HG02642 (cell line): ENCODE data around the gene PCYT2.

Source experiments
- ATAC-seq: cut with Tn5 transposase; IDR thresholded peaks from one replicate; pipeline ENCODE4 v1.9.1; 2021; ENCODE audit warnings: mild to moderate bottlenecking; ENCODE audit not compliant: unreplicated experiment, poor library complexity

PCYT2 gene

DNA sequence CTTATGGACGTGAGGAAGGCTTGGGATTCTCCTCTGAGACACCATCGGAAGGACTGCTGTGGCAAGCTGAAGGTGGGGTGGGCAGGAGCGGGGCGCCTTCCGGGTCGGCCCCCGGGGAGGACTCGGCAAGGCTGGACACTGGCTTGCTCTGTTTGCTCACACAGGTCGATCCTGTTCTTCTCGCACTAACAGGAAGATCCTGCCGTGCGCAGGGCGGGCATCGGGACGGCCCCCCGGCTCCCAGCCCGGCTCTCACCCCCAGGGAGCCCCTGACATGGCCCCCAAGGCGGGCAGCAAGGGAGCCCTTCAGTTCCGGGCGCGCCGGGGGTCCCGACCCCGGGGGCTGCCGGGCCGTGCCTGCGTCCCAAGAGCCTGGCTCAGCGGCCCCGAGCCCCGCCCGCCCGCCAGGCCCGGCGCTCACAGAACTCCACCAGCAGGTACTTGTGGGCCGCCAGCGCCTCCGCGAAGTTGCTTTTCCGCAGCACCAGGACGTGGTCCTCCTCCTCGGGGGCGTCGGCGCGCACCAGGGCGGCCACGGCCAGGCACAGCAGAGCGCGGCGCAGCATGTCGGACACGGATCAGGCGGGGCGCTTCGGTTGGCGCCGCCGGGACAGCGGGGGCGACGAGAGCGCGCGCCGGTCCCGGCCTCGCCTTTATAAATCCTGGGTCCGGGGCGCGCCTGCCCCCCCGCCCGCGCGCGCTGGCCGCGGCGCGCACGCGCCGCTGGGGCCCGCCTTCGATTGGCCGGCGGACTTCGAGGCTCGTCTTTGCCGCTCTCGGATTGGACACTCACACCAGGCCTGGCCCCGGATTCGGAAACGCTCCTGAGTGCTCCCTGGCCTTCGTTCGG, 51.1 kb downstream of the PCYT2 start, which contains the start of gene P4HB:
P4HB (minus strand) TSS at position 630 of the 850 bp plus-strand sequence; CDS start at position 566, 64 bp downstream.
- peak; percentile 78 for ATAC-seq

DNA sequence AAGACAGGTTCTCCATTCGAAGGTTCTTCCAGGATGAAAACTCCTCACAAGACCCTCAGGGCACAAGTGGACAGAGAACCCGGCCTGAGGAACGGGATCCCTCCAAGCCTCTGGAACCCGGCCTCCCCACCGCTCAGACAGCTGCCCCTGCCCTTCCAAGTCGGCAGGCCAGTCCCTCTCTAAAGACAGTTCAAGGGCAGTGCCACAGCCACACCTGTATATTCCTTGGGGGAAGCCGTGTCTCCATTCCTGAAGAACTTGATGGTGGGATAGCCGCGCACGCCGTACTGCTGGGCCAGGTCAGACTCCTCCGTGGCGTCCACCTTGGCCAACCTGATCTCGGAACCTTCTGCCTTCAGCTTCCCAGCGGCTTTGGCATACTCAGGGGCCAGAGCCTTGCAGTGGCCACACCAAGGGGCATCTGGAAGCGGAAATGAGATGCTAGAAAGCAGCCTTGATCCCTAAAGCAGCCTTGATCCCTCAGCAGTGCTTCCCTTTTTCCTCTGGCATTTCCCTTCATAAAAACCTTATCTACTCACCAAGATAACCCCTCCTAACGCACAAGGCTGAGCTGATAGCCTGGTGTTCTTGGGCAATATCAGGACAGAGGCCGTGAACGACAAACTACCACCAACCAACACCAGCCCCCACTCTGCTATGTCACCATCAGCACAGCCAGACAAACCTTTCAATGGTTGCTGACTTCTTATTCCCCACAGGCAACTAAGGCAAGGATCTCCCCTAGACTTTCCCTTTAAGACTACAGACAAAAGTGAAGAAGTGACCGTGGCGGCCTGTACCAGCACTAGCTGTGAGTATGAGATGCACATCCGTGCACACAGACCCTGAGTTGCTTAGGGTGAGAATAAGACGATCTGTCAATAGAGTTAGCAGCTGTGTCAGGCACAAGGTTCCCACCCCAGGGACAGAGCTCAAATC, 52.0 kb downstream of the PCYT2 start:
- ATAC-seq, result no peak

DNA sequence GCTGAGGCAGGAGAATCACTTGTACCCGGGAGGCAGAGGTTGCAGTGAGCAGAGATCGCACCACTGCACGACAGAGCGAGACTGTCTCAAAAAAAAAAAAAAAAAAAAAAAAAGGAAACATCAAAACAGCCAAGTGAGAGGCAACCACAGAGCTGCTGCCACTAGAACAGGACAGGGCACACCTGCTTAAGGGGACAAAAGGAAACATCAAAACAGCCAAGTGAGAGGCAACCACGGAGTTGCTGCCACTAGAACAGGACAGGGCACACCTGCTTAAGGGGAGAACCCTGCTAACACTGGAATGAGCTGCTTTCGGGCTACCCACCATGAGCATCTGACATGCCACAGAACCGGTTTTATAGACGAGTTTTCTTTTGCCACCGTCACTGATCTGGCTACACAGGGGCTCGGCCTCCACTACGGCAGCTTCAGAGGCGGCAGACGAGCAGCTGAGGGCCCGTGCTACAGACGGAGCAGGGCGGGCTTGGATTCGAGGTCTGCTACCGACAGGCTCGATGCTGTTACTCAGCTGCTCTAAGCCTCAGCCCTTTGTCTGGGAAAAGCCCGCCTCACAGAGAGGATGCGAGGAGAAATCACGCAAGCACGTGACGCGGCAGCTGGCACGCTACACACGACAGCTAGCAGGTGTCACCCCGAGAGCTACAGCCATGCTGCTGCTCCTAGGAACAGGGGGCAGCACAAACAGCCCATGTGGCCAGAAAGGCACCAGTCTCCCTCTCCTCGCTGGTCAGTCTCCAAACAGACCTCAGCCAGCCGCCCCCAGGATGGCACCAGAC, 52.8 kb downstream of the PCYT2 start:
- ATAC-seq, result no peak

DNA sequence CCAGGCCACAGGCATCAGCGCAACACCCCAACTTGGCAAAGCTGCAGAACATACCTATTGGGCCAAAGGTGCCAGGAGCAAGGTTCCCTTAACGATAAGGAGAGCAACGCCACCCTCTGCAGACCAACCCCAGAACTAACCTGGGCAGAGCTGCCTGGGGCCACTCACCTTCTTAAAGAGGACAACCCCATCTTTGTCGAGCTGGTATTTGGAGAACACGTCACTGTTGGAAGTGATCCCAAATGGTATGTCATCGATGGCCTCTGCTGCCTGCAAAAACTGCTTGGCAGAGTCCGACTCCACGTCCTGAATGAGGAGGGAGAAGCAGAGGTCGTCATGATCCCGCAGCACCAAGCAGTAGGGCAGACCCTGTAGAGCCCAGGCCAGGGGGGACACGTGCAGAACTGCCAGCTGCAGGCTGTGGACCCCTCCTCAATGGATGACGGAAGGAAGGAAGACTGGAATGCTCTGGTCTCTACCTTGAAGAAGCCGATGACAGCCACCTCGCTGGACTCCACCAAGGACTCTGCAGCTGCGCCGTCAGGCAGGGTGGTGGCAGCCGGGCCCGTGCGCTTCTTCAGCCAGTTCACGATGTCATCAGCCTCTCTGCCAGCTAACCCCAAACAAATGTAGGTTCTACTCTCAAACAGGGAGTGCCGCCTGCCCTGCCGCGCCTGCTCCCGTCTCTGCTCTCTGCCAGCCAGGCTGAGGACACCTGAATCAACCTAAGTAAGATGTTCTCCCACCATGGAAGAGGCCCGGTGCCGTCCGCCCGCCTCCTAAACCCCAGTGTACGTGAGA, 56.0 kb downstream of the PCYT2 start:
- ATAC-seq, result no peak

DNA sequence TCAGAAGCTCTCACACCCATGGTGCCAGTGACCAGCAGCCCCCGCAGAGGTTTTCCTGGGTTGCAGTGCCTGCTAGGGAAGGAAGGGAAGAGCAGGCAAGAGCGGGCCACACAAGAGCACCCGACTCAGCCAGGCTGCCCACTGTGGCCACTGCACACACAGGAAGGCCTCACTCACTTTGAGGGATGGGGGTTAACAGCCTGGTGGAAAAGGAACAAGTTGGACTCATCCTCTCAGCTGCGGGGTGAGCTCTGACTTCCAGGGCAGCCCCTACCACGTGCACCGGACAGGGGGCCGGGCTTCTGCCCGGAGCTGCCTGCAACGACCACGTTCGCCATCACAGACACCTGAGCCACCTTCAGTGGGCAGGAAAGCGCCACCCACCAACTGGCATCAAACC, 59.0 kb downstream of the PCYT2 start:
- no peak for ATAC-seq

DNA sequence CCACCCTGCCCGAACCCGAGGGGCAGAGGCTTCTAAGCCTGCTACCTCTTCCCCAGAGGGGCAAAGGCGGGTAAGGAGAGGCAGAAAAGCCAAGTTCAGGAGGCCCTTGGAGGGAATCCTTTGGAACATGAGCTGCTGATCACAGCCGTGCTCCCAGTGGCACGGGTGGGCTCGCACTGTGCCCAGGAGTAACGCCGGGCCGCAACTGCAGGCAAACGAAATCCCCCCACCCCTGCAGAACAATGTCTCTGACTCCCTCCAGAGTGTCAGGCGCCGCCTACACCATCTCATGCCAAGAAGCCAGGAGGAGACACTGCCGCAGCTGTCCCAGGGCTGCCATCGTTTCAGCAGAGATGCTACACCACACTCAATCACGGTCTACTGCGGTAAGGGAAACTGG, 59.8 kb downstream of the PCYT2 start:
- ATAC-seq, result no peak
